Large intestine (tissue), 3 donors: ENCODE measurements around the gene CHST11. TPM values are rescaled to one million over a fixed set of nuclear protein-coding genes. Genes with fewer than 3 reads are reported as not detected.

Source experiments
- DNase-seq, 2 donors: peaks; one replicate each; pipeline versions ENCODE4 v3.0.0 to v3.0.0-alpha.2; 2013
- H3K27ac ChIP-seq: one replicate; pipeline ENCODE4 v1.5.1; 2013; ENCODE audit warnings: low read length
- H3K27me3 ChIP-seq: 2 replicates; pipeline ENCODE4 v1.6.1; 2013; ENCODE audit warnings: low read length; ENCODE audit not compliant: control insufficient read depth, insufficient read depth
- H3K36me3 ChIP-seq: 2 replicates; pipeline ENCODE4 v1.6.1; 2013; ENCODE audit warnings: low read length; ENCODE audit not compliant: control insufficient read depth, insufficient read depth
- H3K4me1 ChIP-seq: one replicate; pipeline ENCODE4 v1.6.1; 2013; ENCODE audit warnings: low read length; ENCODE audit not compliant: control insufficient read depth, insufficient read depth
- H3K4me3 ChIP-seq: one replicate; pipeline ENCODE4 v1.5.1; 2013; ENCODE audit warnings: low read length
- H3K9me3 ChIP-seq: one replicate; pipeline ENCODE4 v1.6.1; 2013; ENCODE audit warnings: mild to moderate bottlenecking, low read depth, low read length, moderate library complexity; ENCODE audit not compliant: control insufficient read depth
- WGBS: methylation state at CpG from one replicate; pipeline ENCODE4 v1.1.5; 2013; ENCODE audit warnings: low lambda C conversion rate; ENCODE audit not compliant: insufficient coverage; 5-methylcytosine and 5-hydroxymethylcytosine counted together
- polyA plus RNA-seq: library from polyadenylated mRNA; unstranded; fragments of 120-200 nt; gene quantifications from one replicate; pipeline ENCODE4 v1.2.1, GENCODE V29; 2013

CHST11 gene
- polyA plus RNA-seq, 1 donor = 5.9 TPM

- Histone ChIP-seq H3K36me3 (no peaks in the 10 kb centered on the region), H3K9me3 (no peaks in the 10 kb centered on the region), H3K27ac (no peak overlapping the region), H3K4me3 (no peak overlapping the region), H3K27me3 (no peaks in the 10 kb centered on the region), H3K4me1 (no peaks in the 10 kb centered on the region)
- no peak for DNase-seq
- 95% methylated on average over 3 of the region's 6 CpGs for WGBS
Measured at GRCh38 chr12:104763168-104763805, 306.5 kb downstream of the CHST11 start.

GRCh38 chr12:104764225-104765091, 307.7 kb downstream of the CHST11 start:
- no peak overlapping the region for H3K27ac ChIP-seq
- no peaks in the 10 kb centered on the region for H3K9me3 ChIP-seq
- no peak for DNase-seq
- 83% methylated on average over 2 of the region's 8 CpGs for WGBS
- no peak overlapping the region for H3K4me3 ChIP-seq
- H3K27me3 ChIP-seq = no peaks in the 10 kb centered on the region
- H3K4me1 ChIP-seq = no peaks in the 10 kb centered on the region
- H3K36me3 ChIP-seq = no peaks in the 10 kb centered on the region

DNA sequence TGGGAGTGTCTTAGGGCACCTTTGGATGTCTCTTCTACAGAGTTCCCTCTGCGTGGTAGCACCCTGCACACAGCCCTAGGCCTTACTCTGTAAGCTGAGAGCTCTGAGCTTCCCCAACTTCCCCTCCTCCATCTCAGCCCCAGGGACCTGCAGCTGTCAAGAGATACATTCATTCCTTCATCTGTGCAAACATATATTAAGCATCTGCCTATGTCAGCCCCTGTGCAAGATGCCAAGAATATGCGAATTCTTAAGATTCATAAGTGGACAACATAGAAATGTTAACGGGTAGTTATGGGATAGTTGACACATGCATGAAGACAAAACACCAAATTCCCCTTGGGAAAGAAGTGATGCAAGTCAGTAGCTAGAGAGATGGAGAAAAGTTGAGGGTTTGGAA, 310.5 kb downstream of the CHST11 start:
- DNase-seq = no peak
- Histone ChIP-seq H3K9me3 (peaks cover 3% of the 10 kb centered on the region), H3K27ac (no peak overlapping the region), H3K4me1 (no peaks in the 10 kb centered on the region), H3K4me3 (no peak overlapping the region), H3K27me3 (no peaks in the 10 kb centered on the region), H3K36me3 (no peaks in the 10 kb centered on the region)
- 80% methylated on average over 1 of the region's 3 CpGs for WGBS

GRCh38 chr12:104768033-104768432, 311.3 kb downstream of the CHST11 start:
- no peak overlapping the region for H3K4me3 ChIP-seq
- H3K4me1 ChIP-seq = no peaks in the 10 kb centered on the region
- no peaks in the 10 kb centered on the region for H3K27me3 ChIP-seq
- no peak for DNase-seq
- H3K27ac ChIP-seq = no peak overlapping the region
- peaks cover 6% of the 10 kb centered on the region for H3K9me3 ChIP-seq
- H3K36me3 ChIP-seq = no peaks in the 10 kb centered on the region

DNA sequence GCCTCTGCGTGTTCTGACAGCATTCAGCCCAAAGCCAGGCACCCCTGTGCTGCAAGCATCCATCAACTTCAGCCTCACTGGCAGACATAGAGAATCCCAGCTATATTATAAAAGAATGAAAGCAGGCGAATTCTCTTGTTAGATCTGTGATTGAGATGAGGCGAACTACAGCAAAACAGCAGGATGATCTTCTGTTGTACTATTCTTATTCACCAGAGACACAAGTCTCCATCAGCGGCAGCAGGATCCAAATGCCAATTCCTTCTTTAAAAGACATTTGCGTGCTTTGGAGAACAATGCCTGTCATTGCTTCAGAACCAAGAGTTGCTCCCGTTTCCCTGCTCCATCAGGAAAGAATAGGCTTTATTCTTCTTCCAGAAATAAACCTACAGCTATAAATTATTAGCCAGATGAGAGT, 312.4 kb downstream of the CHST11 start:
- Histone ChIP-seq H3K27ac (no peak overlapping the region), H3K27me3 (no peaks in the 10 kb centered on the region), H3K36me3 (no peaks in the 10 kb centered on the region), H3K9me3 (peaks cover 10% of the 10 kb centered on the region), H3K4me1 (no peaks in the 10 kb centered on the region), H3K4me3 (no peak overlapping the region)
- WGBS = 90% methylated on average over 2 of the region's 6 CpGs
- no peak for DNase-seq

DNA sequence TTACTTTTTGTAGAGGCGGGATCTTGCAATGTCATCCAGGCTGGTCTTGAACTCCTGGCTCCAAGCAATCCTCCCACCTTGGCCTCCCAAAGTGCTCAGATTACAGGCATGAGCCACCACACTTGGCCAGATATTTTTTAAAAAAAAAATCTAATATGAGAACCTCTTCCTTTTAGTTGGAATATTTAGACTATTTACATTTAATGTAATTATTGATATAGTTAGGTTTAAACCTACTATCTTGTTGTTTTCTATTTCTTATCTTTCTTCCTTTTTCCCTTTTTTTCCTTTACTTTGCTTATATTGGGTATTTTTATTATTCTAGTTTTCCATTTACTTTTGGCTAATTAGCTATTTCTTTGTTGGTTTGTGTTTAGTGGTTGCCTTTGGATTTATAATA, 315.6 kb downstream of the CHST11 start:
- H3K4me3 ChIP-seq = no peak overlapping the region
- no peak for DNase-seq
- no CpG with 5 or more reads among the region's 1 CpG for WGBS
- peaks cover 10% of the 10 kb centered on the region for H3K9me3 ChIP-seq
- no peaks in the 10 kb centered on the region for H3K36me3 ChIP-seq
- no peaks in the 10 kb centered on the region for H3K4me1 ChIP-seq
- no peaks in the 10 kb centered on the region for H3K27me3 ChIP-seq
- no peak overlapping the region for H3K27ac ChIP-seq

- Histone ChIP-seq H3K27ac (no peak overlapping the region), H3K4me3 (no peak overlapping the region), H3K9me3 (peaks cover 10% of the 10 kb centered on the region), H3K36me3 (no peaks in the 10 kb centered on the region), H3K27me3 (no peaks in the 10 kb centered on the region), H3K4me1 (no peaks in the 10 kb centered on the region)
- no peak for DNase-seq
- WGBS = 83% methylated on average over 2 of the region's 2 CpGs
Measured at GRCh38 chr12:104775731-104776231, 319.0 kb downstream of the CHST11 start.

DNA sequence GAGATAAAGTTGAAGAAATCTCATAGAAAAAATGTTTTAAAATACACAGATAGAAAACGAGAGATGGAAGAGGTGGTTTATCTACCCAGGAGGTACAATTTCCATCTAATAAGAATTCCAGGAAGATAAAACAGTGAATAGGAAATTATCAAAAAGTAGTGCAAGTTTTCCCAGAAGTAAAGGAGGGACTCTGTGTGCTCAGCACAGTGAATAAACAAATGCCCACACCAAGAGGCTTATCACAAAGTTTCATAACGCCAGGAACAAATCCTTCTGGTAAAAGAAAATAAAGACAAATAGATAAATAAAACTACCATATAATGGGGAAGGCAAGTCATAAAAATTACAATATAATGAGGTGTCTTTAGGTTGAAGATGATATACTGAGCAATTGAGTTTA, 322.4 kb downstream of the CHST11 start:
- no peaks in the 10 kb centered on the region for H3K4me1 ChIP-seq
- DNase-seq = no peak
- no peaks in the 10 kb centered on the region for H3K36me3 ChIP-seq
- WGBS = 38% methylated on average over 1 of the region's 2 CpGs
- no peaks in the 10 kb centered on the region for H3K27me3 ChIP-seq
- H3K9me3 ChIP-seq = no peaks in the 10 kb centered on the region
- no peak overlapping the region for H3K27ac ChIP-seq
- H3K4me3 ChIP-seq = no peak overlapping the region

DNA sequence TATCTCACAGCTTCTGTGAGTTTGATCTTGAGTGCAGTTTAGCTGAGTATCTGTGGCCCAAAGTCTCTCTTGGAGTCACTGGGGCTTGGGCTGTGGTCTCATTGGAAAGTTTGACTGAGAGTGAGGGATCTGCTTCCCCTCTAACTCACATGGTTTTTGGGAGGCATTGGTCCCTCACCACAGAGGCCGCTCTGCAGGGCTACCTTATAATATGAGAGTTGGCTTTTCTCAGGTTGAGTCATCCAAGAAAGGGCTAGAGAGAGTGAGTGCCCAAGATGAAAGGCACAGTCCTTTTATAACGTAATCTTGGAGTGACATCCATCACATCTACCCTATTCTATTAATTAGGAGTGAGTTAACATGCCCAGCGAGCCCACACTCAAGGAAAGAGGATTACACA, 325.5 kb downstream of the CHST11 start:
- H3K36me3 ChIP-seq = no peaks in the 10 kb centered on the region
- whole genome bisulfite sequencing = no CpG with 5 or more reads among the region's 3 CpGs
- no peak for DNase-seq
- H3K4me3 ChIP-seq = no peak overlapping the region
- H3K27ac ChIP-seq = no peak overlapping the region
- H3K9me3 ChIP-seq = no peaks in the 10 kb centered on the region
- no peaks in the 10 kb centered on the region for H3K4me1 ChIP-seq
- H3K27me3 ChIP-seq = no peaks in the 10 kb centered on the region

GRCh38 chr12:104784592-104784991, 327.8 kb downstream of the CHST11 start:
- no CpG with 5 or more reads among the region's 1 CpG for WGBS
- Histone ChIP-seq H3K36me3 (no peaks in the 10 kb centered on the region), H3K4me1 (no peaks in the 10 kb centered on the region), H3K27ac (no peak overlapping the region), H3K9me3 (no peaks in the 10 kb centered on the region), H3K4me3 (no peak overlapping the region), H3K27me3 (no peaks in the 10 kb centered on the region)
- DNase-seq = no peak
